ENCODE measurements around the gene ENTPD2.

GRCh38 chr9:137062384-137062783 is 8.5 kb upstream of the ENTPD2 start:
- TF ChIP-seq EZH2 (IDR thresholded peaks at IDR 0.05; ENCODE audit: low read depth) (no peak), CTCF (conservative IDR thresholded peaks at IDR 0.05) (no peak)

Measured in PC-9 (cell line).